ENCODE data around the gene GRID1.
A peak's percentile ranks its signal among the peaks of the same experiment; 100 is the strongest.
"Not testable (repeated sequence)": the region's sequence is repeated elsewhere in the genome, so short reads cannot be mapped to it uniquely, and the experiment has no call there.

Gene GRID1

GRCh38 chr10:86254081-86254480 lies 112.5 kb downstream of the GRID1 start:
- DNase-seq (ENCODE audit: low read depth, low spot score) = no peak

GRCh38 chr10:86253091-86254072 lies 113.2 kb downstream of the GRID1 start:
- DNase-seq (ENCODE audit: low read depth, low spot score) = no peak

GRCh38 chr10:86252556-86252955 lies 114.0 kb downstream of the GRID1 start:
- DNase-seq (ENCODE audit: low read depth, low spot score) = no peak

GRCh38 chr10:86252079-86252478 lies 114.5 kb downstream of the GRID1 start:
- DNase-seq (ENCODE audit: low read depth, low spot score) = no peak

- DNase-seq (ENCODE audit: low read depth, low spot score) = no peak
Measured at GRCh38 chr10:86251426-86251825, 115.2 kb downstream of the GRID1 start.

- no peak for DNase-seq (ENCODE audit: low read depth, low spot score)
Measured at GRCh38 chr10:86250399-86250798, 116.2 kb downstream of the GRID1 start.

GRCh38 chr10:86249794-86250193 lies 116.8 kb downstream of the GRID1 start:
- no peak for DNase-seq (ENCODE audit: low read depth, low spot score)

GRCh38 chr10:86248062-86248461 lies 118.5 kb downstream of the GRID1 start:
- DNase-seq (ENCODE audit: low read depth, low spot score) = no peak

- no peak for DNase-seq (ENCODE audit: low read depth, low spot score)
Measured at GRCh38 chr10:86247588-86247987, 119.0 kb downstream of the GRID1 start.

GRCh38 chr10:86247073-86247472 lies 119.5 kb downstream of the GRID1 start:
- no peak for DNase-seq (ENCODE audit: low read depth, low spot score)

GRCh38 chr10:86246279-86246940 lies 120.2 kb downstream of the GRID1 start:
- DNase-seq (ENCODE audit: low read depth, low spot score) = no peak

- DNase-seq (ENCODE audit: low read depth, low spot score) = no peak
Measured at GRCh38 chr10:86245015-86245394, 121.6 kb downstream of the GRID1 start.

GRCh38 chr10:86244297-86245014 lies 122.1 kb downstream of the GRID1 start:
- DNase-seq (ENCODE audit: low read depth, low spot score) = peak; percentile 53

- DNase-seq (ENCODE audit: low read depth, low spot score) = no peak
Measured at GRCh38 chr10:86243651-86244155, 122.9 kb downstream of the GRID1 start.

- no peak for DNase-seq (ENCODE audit: low read depth, low spot score)
Measured at GRCh38 chr10:86242761-86243160, 123.8 kb downstream of the GRID1 start.

GRCh38 chr10:86238089-86238488 lies 128.5 kb downstream of the GRID1 start:
- not testable (repeated sequence) for DNase-seq (ENCODE audit: low read depth, low spot score)

GRCh38 chr10:86234541-86235270 lies 131.9 kb downstream of the GRID1 start:
- DNase-seq (ENCODE audit: low read depth, low spot score) = peak; percentile 60

- no peak for DNase-seq (ENCODE audit: low read depth, low spot score)
Measured at GRCh38 chr10:86234107-86234506, 132.5 kb downstream of the GRID1 start.

GRCh38 chr10:86233131-86233530 lies 133.5 kb downstream of the GRID1 start:
- no peak for DNase-seq (ENCODE audit: low read depth, low spot score)

- DNase-seq (ENCODE audit: low read depth, low spot score) = peak; percentile 42
Measured at GRCh38 chr10:86232644-86233043, 134.0 kb downstream of the GRID1 start.

All from astrocyte of the hippocampus (primary cell).